C4-2B (cell line): ENCODE results near the gene KLHL13.

ENCODE experiments used
- CTCF ChIP-seq: fragments of 450-650 bp; conservative IDR thresholded peaks from 2 replicates; pipeline ENCODE4 v1.5.1; 2017; ENCODE audit warnings: mild to moderate bottlenecking
- ZFX ChIP-seq: fragments of 450-650 bp; IDR thresholded peaks from 2 replicates; pipeline ENCODE4 v1.6.1; 2017

GRCh38 chrX:118100091-118100490, 16.5 kb downstream of the KLHL13 start:
- TF ChIP-seq CTCF (no peak), ZFX (no peak)
